ENCODE measurements around the gene C6.
"Not testable (repeated sequence)": the region's sequence is repeated elsewhere in the genome, so short reads cannot be mapped to it uniquely, and the experiment has no call there.

C6 gene

GRCh38 chr5:41213340-41213739, at the start of gene C6:
C6 (minus strand) TSS chr5:41213532; CDS start chr5:41203230, 10,302 bp downstream.
- no peak for DNase-seq

GRCh38 chr5:41256400-41256799, 43.1 kb upstream of the C6 start:
- DNase-seq, result no peak

GRCh38 chr5:41253109-41253508, 39.8 kb upstream of the C6 start:
- no peak for DNase-seq

- DNase-seq, result no peak
These were observed 38.7 kb upstream of the C6 start for GRCh38 chr5:41252036-41252435.

GRCh38 chr5:41250351-41250987, 37.1 kb upstream of the C6 start:
- no peak for DNase-seq

GRCh38 chr5:41247135-41247534, 33.8 kb upstream of the C6 start:
- DNase-seq, result no peak

- DNase-seq, result peak; percentile 36
These were observed 33.0 kb upstream of the C6 start for GRCh38 chr5:41246376-41246775.

- DNase-seq, result no peak
These were observed 30.2 kb upstream of the C6 start for GRCh38 chr5:41243558-41243957.

- DNase-seq, result no peak
These were observed 27.7 kb upstream of the C6 start for GRCh38 chr5:41240985-41241384.

- DNase-seq, result no peak
These were observed 27.1 kb upstream of the C6 start for GRCh38 chr5:41240390-41240789.

- no peak for DNase-seq
These were observed 21.1 kb upstream of the C6 start for GRCh38 chr5:41234475-41234874.

- no peak for DNase-seq
These were observed 19.5 kb upstream of the C6 start for GRCh38 chr5:41232797-41233196.

GRCh38 chr5:41230276-41230675, 16.9 kb upstream of the C6 start:
- DNase-seq, result not testable (repeated sequence)

- no peak for DNase-seq
These were observed 10.6 kb upstream of the C6 start for GRCh38 chr5:41223962-41224361.

- no peak for DNase-seq
These were observed 6.4 kb upstream of the C6 start for GRCh38 chr5:41219658-41220269.

GRCh38 chr5:41218929-41219657, 5.8 kb upstream of the C6 start:
- no peak for DNase-seq

GRCh38 chr5:41214182-41214581, 850 bp upstream of the C6 start:
- DNase-seq, result no peak

- no peak for DNase-seq
These were observed 397 bp downstream of the C6 start for GRCh38 chr5:41212935-41213334.

- DNase-seq, result no peak
These were observed 1.9 kb downstream of the C6 start for GRCh38 chr5:41211417-41211816.

- DNase-seq, result not testable (repeated sequence)
These were observed 7.9 kb downstream of the C6 start for GRCh38 chr5:41205475-41205874.

- DNase-seq, result no peak
These were observed 10.3 kb downstream of the C6 start for GRCh38 chr5:41203033-41203432.

- no peak for DNase-seq
These were observed 12.1 kb downstream of the C6 start for GRCh38 chr5:41201082-41201772.

GRCh38 chr5:41200506-41200905, 12.8 kb downstream of the C6 start:
- DNase-seq, result no peak

GRCh38 chr5:41199660-41200059, 13.7 kb downstream of the C6 start:
- DNase-seq, result no peak
